HG02870 (cell line): Measurements from ENCODE around the gene BACE2.

Source experiments
- ATAC-seq: cut with Tn5 transposase; IDR thresholded peaks from one replicate; pipeline ENCODE4 v1.9.1; 2021; ENCODE audit warnings: mild to moderate bottlenecking, moderate library complexity; ENCODE audit not compliant: unreplicated experiment

The BACE2 gene

GRCh38 chr21:41211060-41211805 is 43.3 kb downstream of the BACE2 start:
- ATAC-seq = no peak

- no peak for ATAC-seq
Measured at GRCh38 chr21:41213021-41213420, 45.1 kb downstream of the BACE2 start.

GRCh38 chr21:41215856-41216408 is 48.0 kb downstream of the BACE2 start:
- ATAC-seq = no peak

- no peak for ATAC-seq
Measured at GRCh38 chr21:41216486-41216885, 48.5 kb downstream of the BACE2 start.

GRCh38 chr21:41217671-41218385 is 49.9 kb downstream of the BACE2 start:
- ATAC-seq = no peak

- no peak for ATAC-seq
Measured at GRCh38 chr21:41219498-41220207, 51.7 kb downstream of the BACE2 start.

GRCh38 chr21:41220208-41220733 is 52.3 kb downstream of the BACE2 start:
- no peak for ATAC-seq

- ATAC-seq = no peak
Measured at GRCh38 chr21:41222247-41223068, 54.5 kb downstream of the BACE2 start.

- no peak for ATAC-seq
Measured at GRCh38 chr21:41226853-41227252, 58.9 kb downstream of the BACE2 start.

GRCh38 chr21:41227357-41228005 is 59.5 kb downstream of the BACE2 start:
- ATAC-seq = no peak

GRCh38 chr21:41228006-41228370 is 60.0 kb downstream of the BACE2 start:
- ATAC-seq = no peak

GRCh38 chr21:41228492-41228891 is 60.5 kb downstream of the BACE2 start:
- ATAC-seq = no peak

GRCh38 chr21:41228958-41229357 is 61.0 kb downstream of the BACE2 start:
- ATAC-seq = no peak

GRCh38 chr21:41229509-41230248 is 61.7 kb downstream of the BACE2 start:
- no peak for ATAC-seq

GRCh38 chr21:41230497-41230896 is 62.5 kb downstream of the BACE2 start:
- ATAC-seq = no peak

- ATAC-seq = no peak
Measured at GRCh38 chr21:41231060-41231459, 63.1 kb downstream of the BACE2 start.

GRCh38 chr21:41232013-41232412 is 64.1 kb downstream of the BACE2 start:
- ATAC-seq = peak; percentile 35

GRCh38 chr21:41233916-41234315 is 66.0 kb downstream of the BACE2 start:
- no peak for ATAC-seq

GRCh38 chr21:41234569-41234968 is 66.6 kb downstream of the BACE2 start:
- no peak for ATAC-seq
